Stimulated activated memory B cell treated with anti-CD40 and anti-IgM and Interleukin-4, amounts not matched to agents 10 μg/mL and 1 μg/mL and 100 μg/mL, for 72 hours (primary cell): ENCODE data around the gene SNX25.
A peak's percentile ranks its signal among the peaks of the same experiment; 100 is the strongest.
"Not testable (repeated sequence)": the region's sequence is repeated elsewhere in the genome, so short reads cannot be mapped to it uniquely, and the experiment has no call there.

Experiments
- ATAC-seq: fragments of 150-1000 bp; cut with Tn5 transposase; 2 replicates; pipeline ENCODE4 v1.10.0; 2021
- H3K27ac Mint-ChIP-seq: one replicate; pipeline ENCODE4 v1.8.0; 2022; ENCODE audit warnings: mild to moderate bottlenecking, mixed read lengths
- H3K27me3 Mint-ChIP-seq: one replicate; pipeline ENCODE4 v1.8.0; 2022; ENCODE audit warnings: mixed read lengths
- H3K36me3 Mint-ChIP-seq: one replicate; pipeline ENCODE4 v1.8.0; 2022; ENCODE audit warnings: mixed read lengths
- H3K4me1 Mint-ChIP-seq: one replicate; pipeline ENCODE4 v1.8.0; 2022; ENCODE audit warnings: mixed read lengths
- H3K4me3 Mint-ChIP-seq: one replicate; pipeline ENCODE4 v1.8.0; 2022; ENCODE audit warnings: mild to moderate bottlenecking, moderate library complexity, mixed read lengths
- H3K9me3 Mint-ChIP-seq: one replicate; pipeline ENCODE4 v1.8.0; 2022; ENCODE audit warnings: mixed read lengths

Gene SNX25

GRCh38 chr4:185317462-185317861 lies 108.1 kb downstream of the SNX25 start:
- ATAC-seq, H3K9me3 Mint-ChIP-seq, H3K4me1 Mint-ChIP-seq, H3K4me3 Mint-ChIP-seq, H3K27me3 Mint-ChIP-seq, H3K27ac Mint-ChIP-seq: not testable (repeated sequence)
- peaks cover 57% of the 10 kb centered on the region for H3K36me3 Mint-ChIP-seq

GRCh38 chr4:185317880-185318279 lies 108.5 kb downstream of the SNX25 start:
- Mint-ChIP-seq H3K27ac (no peak overlapping the region), H3K36me3 (peaks cover 53% of the 10 kb centered on the region), H3K4me1 (no peaks in the 10 kb centered on the region), H3K4me3 (no peak overlapping the region), H3K9me3 (no peaks in the 10 kb centered on the region), H3K27me3 (no peaks in the 10 kb centered on the region)
- ATAC-seq, result no peak

- Mint-ChIP-seq H3K4me3 (no peak overlapping the region), H3K9me3 (no peaks in the 10 kb centered on the region), H3K4me1 (no peaks in the 10 kb centered on the region), H3K36me3 (peaks cover 49% of the 10 kb centered on the region), H3K27me3 (no peaks in the 10 kb centered on the region), H3K27ac (no peak overlapping the region)
- ATAC-seq, result no peak
Measured at GRCh38 chr4:185318679-185319078, 109.3 kb downstream of the SNX25 start.

GRCh38 chr4:185322803-185323202 lies 113.4 kb downstream of the SNX25 start:
- no peak overlapping the region for H3K4me3 Mint-ChIP-seq

GRCh38 chr4:185323606-185324005 lies 114.2 kb downstream of the SNX25 start:
- Mint-ChIP-seq H3K27ac (peak overlapping the region; percentile 5), H3K36me3 (peaks cover 32% of the 10 kb centered on the region), H3K9me3 (no peaks in the 10 kb centered on the region), H3K4me1 (peaks cover 3% of the 10 kb centered on the region), H3K4me3 (no peak overlapping the region), H3K27me3 (no peaks in the 10 kb centered on the region)
- ATAC-seq, result no peak

More at GRCh38 chr4:185322803-185323202, 113.4 kb downstream of the SNX25 start:
- H3K27ac Mint-ChIP-seq, result no peak overlapping the region
- ATAC-seq, result no peak
- no peaks in the 10 kb centered on the region for H3K9me3 Mint-ChIP-seq
- peaks cover 25% of the 10 kb centered on the region for H3K36me3 Mint-ChIP-seq
- H3K4me1 Mint-ChIP-seq, result no peaks in the 10 kb centered on the region
- no peaks in the 10 kb centered on the region for H3K27me3 Mint-ChIP-seq

- not testable (repeated sequence) for ATAC-seq, H3K4me3 Mint-ChIP-seq, H3K27me3 Mint-ChIP-seq, H3K9me3 Mint-ChIP-seq
- peaks cover 40% of the 10 kb centered on the region for H3K36me3 Mint-ChIP-seq
- H3K4me1 Mint-ChIP-seq, result peaks cover 11% of the 10 kb centered on the region
- peak overlapping the region; percentile 5 for H3K27ac Mint-ChIP-seq
Measured at GRCh38 chr4:185324361-185324760, 115.0 kb downstream of the SNX25 start.

- H3K36me3 Mint-ChIP-seq, result peaks cover 41% of the 10 kb centered on the region
- not testable (repeated sequence) for H3K4me3 Mint-ChIP-seq, H3K27ac Mint-ChIP-seq, ATAC-seq, H3K9me3 Mint-ChIP-seq, H3K27me3 Mint-ChIP-seq
- H3K4me1 Mint-ChIP-seq, result peaks cover 22% of the 10 kb centered on the region
Measured at GRCh38 chr4:185325721-185326120, 116.3 kb downstream of the SNX25 start.

GRCh38 chr4:185328586-185328985 lies 119.2 kb downstream of the SNX25 start:
- no peak for ATAC-seq
- Mint-ChIP-seq H3K9me3 (peaks cover 2% of the 10 kb centered on the region), H3K27me3 (no peaks in the 10 kb centered on the region), H3K36me3 (peaks cover 52% of the 10 kb centered on the region), H3K4me3 (no peak overlapping the region), H3K4me1 (peaks cover 33% of the 10 kb centered on the region), H3K27ac (peak overlapping the region; percentile 62)

GRCh38 chr4:185329879-185330510 lies 120.6 kb downstream of the SNX25 start:
- ATAC-seq, H3K9me3 Mint-ChIP-seq, H3K4me3 Mint-ChIP-seq, H3K27me3 Mint-ChIP-seq: not testable (repeated sequence)
- peaks cover 33% of the 10 kb centered on the region for H3K4me1 Mint-ChIP-seq
- peaks cover 52% of the 10 kb centered on the region for H3K36me3 Mint-ChIP-seq
- peak overlapping the region; percentile 62 for H3K27ac Mint-ChIP-seq

- no peak overlapping the region for H3K4me3 Mint-ChIP-seq
- H3K4me1 Mint-ChIP-seq, result peaks cover 49% of the 10 kb centered on the region
- H3K9me3 Mint-ChIP-seq, result peaks cover 2% of the 10 kb centered on the region
- no peak for ATAC-seq
- H3K36me3 Mint-ChIP-seq, result peaks cover 80% of the 10 kb centered on the region
- no peaks in the 10 kb centered on the region for H3K27me3 Mint-ChIP-seq
- H3K27ac Mint-ChIP-seq, result peak overlapping the region; percentile 33
Measured at GRCh38 chr4:185332575-185333464, 123.4 kb downstream of the SNX25 start.

GRCh38 chr4:185334326-185334725 lies 124.9 kb downstream of the SNX25 start:
- Mint-ChIP-seq H3K4me3 (no peak overlapping the region), H3K9me3 (peaks cover 2% of the 10 kb centered on the region), H3K4me1 (peaks cover 43% of the 10 kb centered on the region), H3K36me3 (peaks cover 81% of the 10 kb centered on the region), H3K27ac (no peak overlapping the region), H3K27me3 (no peaks in the 10 kb centered on the region)
- no peak for ATAC-seq

- ATAC-seq, result no peak
- Mint-ChIP-seq H3K36me3 (peaks cover 80% of the 10 kb centered on the region), H3K4me1 (peaks cover 44% of the 10 kb centered on the region), H3K27me3 (no peaks in the 10 kb centered on the region), H3K4me3 (no peak overlapping the region), H3K27ac (no peak overlapping the region), H3K9me3 (no peaks in the 10 kb centered on the region)
Measured at GRCh38 chr4:185335579-185335978, 126.2 kb downstream of the SNX25 start.

GRCh38 chr4:185339941-185340340 lies 130.5 kb downstream of the SNX25 start:
- peak overlapping the region; percentile 58 for H3K27ac Mint-ChIP-seq
- no peaks in the 10 kb centered on the region for H3K27me3 Mint-ChIP-seq
- no peaks in the 10 kb centered on the region for H3K9me3 Mint-ChIP-seq
- H3K4me3 Mint-ChIP-seq, result no peak overlapping the region
- H3K4me1 Mint-ChIP-seq, result peaks cover 71% of the 10 kb centered on the region
- peaks cover 73% of the 10 kb centered on the region for H3K36me3 Mint-ChIP-seq
- no peak for ATAC-seq

- no peak for ATAC-seq
- peaks cover 59% of the 10 kb centered on the region for H3K36me3 Mint-ChIP-seq
- no peaks in the 10 kb centered on the region for H3K9me3 Mint-ChIP-seq
- peaks cover 76% of the 10 kb centered on the region for H3K4me1 Mint-ChIP-seq
- peak overlapping the region; percentile 34 for H3K27ac Mint-ChIP-seq
- no peaks in the 10 kb centered on the region for H3K27me3 Mint-ChIP-seq
- no peak overlapping the region for H3K4me3 Mint-ChIP-seq
Measured at GRCh38 chr4:185341377-185341776, 132.0 kb downstream of the SNX25 start.

GRCh38 chr4:185341841-185342240 lies 132.4 kb downstream of the SNX25 start:
- H3K36me3 Mint-ChIP-seq, result peaks cover 58% of the 10 kb centered on the region
- no peaks in the 10 kb centered on the region for H3K27me3 Mint-ChIP-seq
- H3K27ac Mint-ChIP-seq, result peak overlapping the region; percentile 34
- H3K4me3 Mint-ChIP-seq, result no peak overlapping the region
- ATAC-seq, result peak; percentile 81
- H3K4me1 Mint-ChIP-seq, result peaks cover 71% of the 10 kb centered on the region
- H3K9me3 Mint-ChIP-seq, result no peaks in the 10 kb centered on the region
